Femur (tissue), 1 donor: ENCODE results near the gene MZT1.
"Not testable (repeated sequence)": the region's sequence is repeated elsewhere in the genome, so short reads cannot be mapped to it uniquely, and the experiment has no call there.

Experiments used
- DNase-seq: peaks from one replicate; pipeline ENCODE4 v3.0.0-alpha.2; 2017

The MZT1 gene

GRCh38 chr13:72727417-72728289, at the start of gene MZT1, which contains the start of gene BORA:
Gene MZT1 (minus strand): TSS chr13:72727629. CDS start chr13:72727602, 27 bp downstream.
Gene BORA (plus strand): TSS chr13:72727923. CDS start chr13:72728941, 1,018 bp downstream.
- DNase-seq = peak; percentile 98

- no peak for DNase-seq
Observed at GRCh38 chr13:72774019-72774418, 46.6 kb upstream of the MZT1 start.

GRCh38 chr13:72763411-72763810, 36.0 kb upstream of the MZT1 start:
- DNase-seq = no peak

GRCh38 chr13:72760189-72760588, 32.8 kb upstream of the MZT1 start:
- no peak for DNase-seq

- no peak for DNase-seq
Observed at GRCh38 chr13:72757792-72758535, 30.5 kb upstream of the MZT1 start.

GRCh38 chr13:72754111-72754510, 26.7 kb upstream of the MZT1 start:
- no peak for DNase-seq

GRCh38 chr13:72751220-72751619, 23.8 kb upstream of the MZT1 start:
- no peak for DNase-seq

GRCh38 chr13:72745260-72745659, 17.8 kb upstream of the MZT1 start:
- DNase-seq = no peak

- DNase-seq = no peak
Observed at GRCh38 chr13:72740015-72740414, 12.6 kb upstream of the MZT1 start.

- no peak for DNase-seq
Observed at GRCh38 chr13:72737033-72737432, 9.6 kb upstream of the MZT1 start.

- no peak for DNase-seq
Observed at GRCh38 chr13:72728290-72728605, 819 bp upstream of the MZT1 start.

GRCh38 chr13:72726726-72727416, 558 bp downstream of the MZT1 start:
- peak; percentile 57 for DNase-seq

GRCh38 chr13:72726185-72726584, 1.2 kb downstream of the MZT1 start:
- DNase-seq = not testable (repeated sequence)

- no peak for DNase-seq
Observed at GRCh38 chr13:72716776-72717175, 10.7 kb downstream of the MZT1 start.

- no peak for DNase-seq
Observed at GRCh38 chr13:72700509-72700908, 26.9 kb downstream of the MZT1 start.

GRCh38 chr13:72698164-72698563, 29.3 kb downstream of the MZT1 start:
- DNase-seq = no peak

GRCh38 chr13:72696579-72696978, 30.9 kb downstream of the MZT1 start:
- DNase-seq = no peak

- DNase-seq = no peak
Observed at GRCh38 chr13:72694314-72694713, 33.1 kb downstream of the MZT1 start.

- DNase-seq = no peak
Observed at GRCh38 chr13:72693832-72694231, 33.6 kb downstream of the MZT1 start.

GRCh38 chr13:72692884-72693514, 34.4 kb downstream of the MZT1 start:
- no peak for DNase-seq

GRCh38 chr13:72689181-72689696, 38.2 kb downstream of the MZT1 start:
- no peak for DNase-seq

GRCh38 chr13:72686766-72687165, 40.7 kb downstream of the MZT1 start:
- no peak for DNase-seq

- no peak for DNase-seq
Observed at GRCh38 chr13:72680353-72680752, 47.1 kb downstream of the MZT1 start.
